Cardiac muscle cell (in vitro differentiated cells and primary cell): Measurements from ENCODE around the gene ADM. TPM values are rescaled to one million over a fixed set of nuclear protein-coding genes. Genes with fewer than 3 reads are reported as not detected.

Experiments used
- DNase-seq, 2 donors: peaks; one replicate each; pipeline versions ENCODE4 v3.0.0 to v3.0.0-alpha.2; 2010 to 2017; ENCODE audit warnings: low read depth in 1 of 2, low spot score in 1 of 2
- H3K27ac ChIP-seq: fragments of 200-600 bp; sonication (generic); 2 replicates; pipeline ENCODE4 v1.5.1; 2016
- H3K27me3 ChIP-seq: fragments of 200-600 bp; sonication (generic); 2 replicates; pipeline ENCODE4 v1.6.0; 2016; ENCODE audit warnings: control low read depth
- H3K36me3 ChIP-seq: fragments of 200-600 bp; sonication (generic); 2 replicates; pipeline ENCODE4 v1.5.1; 2016; ENCODE audit warnings: control low read depth
- H3K4me1 ChIP-seq: fragments of 200-600 bp; sonication (generic); 2 replicates; pipeline ENCODE4 v1.8.1; 2017; ENCODE audit warnings: low read depth, mild to moderate bottlenecking, mixed run types
- H3K4me3 ChIP-seq: fragments of 200-600 bp; sonication (generic); 2 replicates; pipeline ENCODE4 v1.5.1; 2016; ENCODE audit warnings: mild to moderate bottlenecking
- H3K9me3 ChIP-seq: fragments of 200-600 bp; sonication (generic); 2 replicates; pipeline ENCODE4 v1.5.1; 2017; ENCODE audit warnings: low read depth, mild to moderate bottlenecking, control low read depth
- CTCF ChIP-seq: IDR thresholded peaks from 2 replicates; pipeline ENCODE4 v1.5.1; 2012; ENCODE audit warnings: low read depth, mild to moderate bottlenecking, low read length
- polyA plus RNA-seq: library from polyadenylated mRNA; unstranded; fragments of >200 nt; fragmentation: Nextera tagmentation; extraction: Ambion mirVana; gene quantifications from 2 replicates; pipeline ENCODE4 v1.2.1, GENCODE V29; 2016
- total RNA-seq: library from RNA; depleted of rRNA; stranded (reverse); fragments of >200 nt; gene quantifications from 2 replicates; pipeline ENCODE4 v1.2.3, GENCODE V29; 2016

The ADM gene
- total and polyA plus RNA-seq, 2 experiments from 2014 or later, result 79.6 to 93.1 TPM

DNA sequence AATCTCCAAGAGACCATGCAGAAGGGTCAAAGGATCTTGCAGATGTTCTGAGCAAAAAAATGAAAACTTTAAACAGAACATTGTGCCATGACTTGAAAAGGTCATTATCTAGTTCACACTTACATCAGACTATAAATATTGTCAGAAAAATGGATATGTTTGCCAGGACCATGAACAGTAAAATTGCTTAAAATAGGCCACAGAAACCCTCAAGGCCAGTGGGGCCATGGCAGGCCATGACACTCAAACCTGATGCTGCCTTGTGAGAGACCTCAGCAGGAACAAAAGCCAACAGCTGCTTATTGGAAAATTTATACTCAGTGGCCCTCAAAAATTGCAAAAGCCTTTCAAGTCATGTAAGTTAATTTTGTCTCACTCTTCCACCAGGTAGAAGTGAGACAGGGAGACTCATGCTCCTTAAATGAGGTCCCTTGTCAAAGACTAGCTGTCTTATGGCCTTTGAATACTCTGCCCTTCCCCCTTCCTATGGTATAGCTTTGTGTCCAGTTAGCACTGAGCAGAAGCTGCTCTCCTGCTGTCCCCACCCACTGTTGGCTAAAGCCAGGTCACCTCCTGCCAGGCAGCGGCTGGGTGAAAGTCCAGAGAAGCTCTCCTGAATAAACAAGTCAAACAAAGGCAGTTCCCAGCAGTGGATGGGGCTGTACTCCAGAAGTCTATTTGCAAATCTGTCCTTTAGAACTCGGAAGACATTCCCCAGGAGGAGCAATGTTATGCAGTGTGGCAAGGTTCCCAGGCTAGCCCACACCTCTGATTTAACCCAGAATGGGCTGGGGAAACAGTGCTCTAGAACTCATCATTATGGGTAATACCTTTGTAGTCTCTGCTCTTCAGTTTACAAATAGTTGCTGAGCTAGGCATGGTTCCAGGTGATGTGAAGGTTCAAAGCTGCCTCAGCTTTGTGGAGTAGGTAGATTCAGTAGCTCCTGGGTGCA, 21.4 kb downstream of the ADM start:
- H3K9me3 ChIP-seq, result no peaks in the 10 kb centered on the region
- no peaks in the 10 kb centered on the region for H3K36me3 ChIP-seq
- no peak overlapping the region for H3K4me3 ChIP-seq
- peak in 1 of 2 donors; percentile 58 for DNase-seq
- H3K27ac ChIP-seq, result no peak overlapping the region
- peaks cover 7% of the 10 kb centered on the region for H3K4me1 ChIP-seq
- H3K27me3 ChIP-seq, result no peaks in the 10 kb centered on the region
- no peak for TF ChIP-seq CTCF

DNA sequence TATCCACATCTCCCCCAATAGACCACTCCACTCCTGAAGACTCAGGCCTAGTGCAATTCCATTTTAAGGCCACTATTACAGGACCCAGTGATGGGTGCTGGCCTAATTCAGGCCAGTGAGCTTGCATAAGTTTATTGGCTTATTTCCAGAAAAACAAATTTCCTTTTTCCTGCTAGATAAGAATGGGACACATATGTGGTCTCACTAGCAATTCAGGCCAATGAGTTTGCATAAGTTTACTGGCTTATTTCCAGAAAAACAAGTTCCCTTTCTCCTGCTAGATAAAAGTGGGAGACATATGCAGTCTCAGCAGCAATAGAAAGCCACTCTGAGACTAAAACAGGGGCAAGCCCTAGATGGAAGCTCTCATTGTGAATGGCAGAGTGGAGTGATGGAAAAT, 22.4 kb downstream of the ADM start:
- peaks cover 7% of the 10 kb centered on the region for H3K4me1 ChIP-seq
- H3K9me3 ChIP-seq, result no peaks in the 10 kb centered on the region
- no peaks in the 10 kb centered on the region for H3K27me3 ChIP-seq
- no peaks in the 10 kb centered on the region for H3K36me3 ChIP-seq
- H3K27ac ChIP-seq, result no peak overlapping the region
- TF ChIP-seq CTCF, result no peak
- no peak overlapping the region for H3K4me3 ChIP-seq
- DNase-seq, result peak in 1 of 2 donors; percentile 97

DNA sequence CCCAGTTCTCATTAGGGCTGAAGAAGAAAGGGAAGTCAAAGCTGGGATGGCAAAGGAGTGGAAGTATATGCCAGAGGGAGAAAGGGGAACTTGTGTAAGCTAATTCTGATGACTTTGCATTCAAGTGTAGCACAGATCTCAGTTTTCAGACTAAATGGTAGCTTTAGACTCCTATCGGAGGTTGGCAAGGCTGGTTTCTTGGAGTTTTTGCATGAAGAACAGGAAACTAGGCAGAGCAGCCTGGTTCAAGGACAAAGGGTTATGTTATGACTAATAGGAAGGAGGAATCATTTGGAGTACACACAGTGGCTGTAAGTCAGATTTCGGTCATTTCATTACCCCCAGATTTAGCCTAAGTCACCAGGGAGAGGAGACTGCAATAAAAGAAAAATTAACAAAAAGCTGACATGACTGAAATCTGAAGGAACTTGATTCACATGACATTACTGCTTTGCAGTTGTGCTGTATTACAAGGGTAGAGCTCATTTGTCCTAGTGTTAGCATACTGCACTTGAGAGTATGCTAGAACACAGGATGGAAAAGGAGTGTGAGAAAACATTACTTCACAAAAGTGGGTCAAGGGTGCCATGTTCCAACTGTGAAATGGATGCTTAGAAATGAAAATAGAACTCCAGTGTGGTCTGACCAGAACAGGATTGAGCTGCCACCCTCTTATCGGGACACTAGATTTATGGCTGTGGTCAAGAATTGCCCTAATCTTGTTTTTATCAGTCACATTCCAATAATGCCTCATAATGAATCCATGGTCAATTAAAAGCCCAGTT, 23.6 kb downstream of the ADM start:
- Histone ChIP-seq H3K4me3 (no peak overlapping the region), H3K27me3 (no peaks in the 10 kb centered on the region), H3K27ac (no peak overlapping the region), H3K36me3 (no peaks in the 10 kb centered on the region), H3K9me3 (no peaks in the 10 kb centered on the region), H3K4me1 (peaks cover 7% of the 10 kb centered on the region)
- DNase-seq, result peak in 1 of 2 donors; percentile 79
- TF ChIP-seq CTCF, result no peak

- no peaks in the 10 kb centered on the region for H3K27me3 ChIP-seq
- H3K4me1 ChIP-seq, result peaks cover 7% of the 10 kb centered on the region
- TF ChIP-seq CTCF, result no peak
- H3K27ac ChIP-seq, result no peak overlapping the region
- H3K36me3 ChIP-seq, result no peaks in the 10 kb centered on the region
- DNase-seq, result no peak
- H3K9me3 ChIP-seq, result no peaks in the 10 kb centered on the region
- H3K4me3 ChIP-seq, result no peak overlapping the region
These were observed 24.5 kb downstream of the ADM start for GRCh38 chr11:10329356-10329755.

DNA sequence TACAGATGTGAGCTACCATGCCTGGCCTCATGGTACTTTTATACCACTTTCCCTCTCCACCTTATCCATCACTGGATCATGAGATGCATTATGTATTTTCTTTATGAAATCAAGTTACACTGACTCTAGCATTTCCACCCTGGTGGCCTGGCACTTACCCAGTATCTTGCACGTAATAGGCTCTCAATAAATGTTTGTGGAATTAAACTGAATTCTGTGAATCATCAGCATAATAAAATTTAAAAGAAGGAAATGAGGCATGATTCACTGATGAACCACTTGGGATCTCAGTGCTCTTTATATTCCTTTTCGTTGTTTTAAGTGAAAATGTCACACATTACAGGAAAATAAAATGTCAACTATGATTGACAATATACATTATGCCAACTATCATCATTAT, 25.1 kb downstream of the ADM start:
- no peak for TF ChIP-seq CTCF
- Histone ChIP-seq H3K27me3 (no peaks in the 10 kb centered on the region), H3K36me3 (no peaks in the 10 kb centered on the region), H3K4me3 (no peak overlapping the region), H3K9me3 (no peaks in the 10 kb centered on the region), H3K4me1 (peaks cover 7% of the 10 kb centered on the region), H3K27ac (no peak overlapping the region)
- peak in 1 of 2 donors; percentile 77 for DNase-seq
